Ishikawa (cell line): Measurements from ENCODE around the gene NTM.

Experiments
- CEBPB ChIP-seq: IDR thresholded peaks from 2 replicates; pipeline ENCODE4 v1.6.1; 2012
- CREB1 ChIP-seq: IDR thresholded peaks from 2 replicates; pipeline ENCODE4 v1.6.1; 2012; ENCODE audit warnings: low read depth
- EGR1 ChIP-seq: IDR thresholded peaks from 2 replicates; pipeline ENCODE4 v1.6.1; 2012
- EP300 ChIP-seq: IDR thresholded peaks from 2 replicates; pipeline ENCODE4 v1.6.1; 2012; ENCODE audit warnings: borderline replicate concordance
- RAD21 ChIP-seq: IDR thresholded peaks from 2 replicates; pipeline ENCODE4 v1.6.1; 2012; ENCODE audit warnings: low read depth
- TAF1 ChIP-seq: IDR thresholded peaks from 2 replicates; pipeline ENCODE4 v1.6.1; 2012; ENCODE audit warnings: low read depth, mild to moderate bottlenecking
- TCF12 ChIP-seq: IDR thresholded peaks from 2 replicates; pipeline ENCODE4 v1.6.1; 2012; ENCODE audit warnings: low read depth
- TEAD4 ChIP-seq: IDR thresholded peaks from 2 replicates; pipeline ENCODE4 v1.6.1; 2012
- YY1 ChIP-seq: IDR thresholded peaks from 2 replicates; pipeline ENCODE4 v1.6.1; 2012; ENCODE audit warnings: low read depth
- ZBTB7A ChIP-seq: IDR thresholded peaks from 2 replicates; pipeline ENCODE4 v1.6.1; 2012; ENCODE audit warnings: low read depth
- TF ChIP-seq, protein P1 (sequence below): IDR thresholded peaks from 2 replicates; pipeline ENCODE4 v1.6.1; 2012
- TF ChIP-seq, protein P2 (sequence below): IDR thresholded peaks from 2 replicates; pipeline ENCODE4 v1.6.1; 2012; ENCODE audit warnings: low read depth, mild to moderate bottlenecking
- TF ChIP-seq, protein P3 (sequence below): IDR thresholded peaks from 2 replicates; pipeline ENCODE4 v1.6.1; 2012

DNA sequence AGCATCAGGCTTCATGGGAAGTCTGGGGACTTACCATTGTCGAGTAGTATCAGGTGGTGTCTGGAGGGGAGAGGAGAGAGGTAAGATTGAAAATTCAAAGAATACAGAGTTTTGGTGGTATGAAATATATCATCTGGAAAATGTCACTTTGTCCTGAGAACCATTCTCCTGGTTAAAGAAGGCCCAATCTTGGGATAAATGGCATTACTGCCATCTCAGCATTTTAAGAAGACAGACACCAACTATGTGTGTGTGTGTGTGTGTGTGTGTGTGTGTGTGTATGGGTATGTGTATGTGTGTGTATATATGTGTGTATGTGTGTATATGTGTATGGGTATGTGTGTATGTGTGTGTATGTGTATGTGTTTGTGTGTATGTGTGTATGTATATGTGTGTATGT, 673.3 kb downstream of the NTM start:
- TF ChIP-seq EGR1 (no peak), TEAD4 (no peak), YY1 (no peak), CREB1 (no peak), EP300 (no peak), CEBPB (no peak), RAD21 (no peak), TAF1 (no peak), ZBTB7A (no peak), TCF12 (no peak)
- TF ChIP-seq, protein P1, sequence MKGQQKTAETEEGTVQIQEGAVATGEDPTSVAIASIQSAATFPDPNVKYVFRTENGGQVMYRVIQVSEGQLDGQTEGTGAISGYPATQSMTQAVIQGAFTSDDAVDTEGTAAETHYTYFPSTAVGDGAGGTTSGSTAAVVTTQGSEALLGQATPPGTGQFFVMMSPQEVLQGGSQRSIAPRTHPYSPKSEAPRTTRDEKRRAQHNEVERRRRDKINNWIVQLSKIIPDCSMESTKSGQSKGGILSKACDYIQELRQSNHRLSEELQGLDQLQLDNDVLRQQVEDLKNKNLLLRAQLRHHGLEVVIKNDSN: no peak
- TF ChIP-seq, protein P2, sequence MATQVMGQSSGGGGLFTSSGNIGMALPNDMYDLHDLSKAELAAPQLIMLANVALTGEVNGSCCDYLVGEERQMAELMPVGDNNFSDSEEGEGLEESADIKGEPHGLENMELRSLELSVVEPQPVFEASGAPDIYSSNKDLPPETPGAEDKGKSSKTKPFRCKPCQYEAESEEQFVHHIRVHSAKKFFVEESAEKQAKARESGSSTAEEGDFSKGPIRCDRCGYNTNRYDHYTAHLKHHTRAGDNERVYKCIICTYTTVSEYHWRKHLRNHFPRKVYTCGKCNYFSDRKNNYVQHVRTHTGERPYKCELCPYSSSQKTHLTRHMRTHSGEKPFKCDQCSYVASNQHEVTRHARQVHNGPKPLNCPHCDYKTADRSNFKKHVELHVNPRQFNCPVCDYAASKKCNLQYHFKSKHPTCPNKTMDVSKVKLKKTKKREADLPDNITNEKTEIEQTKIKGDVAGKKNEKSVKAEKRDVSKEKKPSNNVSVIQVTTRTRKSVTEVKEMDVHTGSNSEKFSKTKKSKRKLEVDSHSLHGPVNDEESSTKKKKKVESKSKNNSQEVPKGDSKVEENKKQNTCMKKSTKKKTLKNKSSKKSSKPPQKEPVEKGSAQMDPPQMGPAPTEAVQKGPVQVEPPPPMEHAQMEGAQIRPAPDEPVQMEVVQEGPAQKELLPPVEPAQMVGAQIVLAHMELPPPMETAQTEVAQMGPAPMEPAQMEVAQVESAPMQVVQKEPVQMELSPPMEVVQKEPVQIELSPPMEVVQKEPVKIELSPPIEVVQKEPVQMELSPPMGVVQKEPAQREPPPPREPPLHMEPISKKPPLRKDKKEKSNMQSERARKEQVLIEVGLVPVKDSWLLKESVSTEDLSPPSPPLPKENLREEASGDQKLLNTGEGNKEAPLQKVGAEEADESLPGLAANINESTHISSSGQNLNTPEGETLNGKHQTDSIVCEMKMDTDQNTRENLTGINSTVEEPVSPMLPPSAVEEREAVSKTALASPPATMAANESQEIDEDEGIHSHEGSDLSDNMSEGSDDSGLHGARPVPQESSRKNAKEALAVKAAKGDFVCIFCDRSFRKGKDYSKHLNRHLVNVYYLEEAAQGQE: no peak
- TF ChIP-seq, protein P3, sequence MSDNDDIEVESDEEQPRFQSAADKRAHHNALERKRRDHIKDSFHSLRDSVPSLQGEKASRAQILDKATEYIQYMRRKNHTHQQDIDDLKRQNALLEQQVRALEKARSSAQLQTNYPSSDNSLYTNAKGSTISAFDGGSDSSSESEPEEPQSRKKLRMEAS: no peak
